HG03442 (cell line): ENCODE measurements around the gene SLC7A6OS.

Experiments
- ATAC-seq: cut with Tn5 transposase; IDR thresholded peaks from one replicate; pipeline ENCODE4 v1.9.1; 2021; ENCODE audit warnings: mild to moderate bottlenecking, moderate library complexity; ENCODE audit not compliant: unreplicated experiment

SLC7A6OS gene

DNA sequence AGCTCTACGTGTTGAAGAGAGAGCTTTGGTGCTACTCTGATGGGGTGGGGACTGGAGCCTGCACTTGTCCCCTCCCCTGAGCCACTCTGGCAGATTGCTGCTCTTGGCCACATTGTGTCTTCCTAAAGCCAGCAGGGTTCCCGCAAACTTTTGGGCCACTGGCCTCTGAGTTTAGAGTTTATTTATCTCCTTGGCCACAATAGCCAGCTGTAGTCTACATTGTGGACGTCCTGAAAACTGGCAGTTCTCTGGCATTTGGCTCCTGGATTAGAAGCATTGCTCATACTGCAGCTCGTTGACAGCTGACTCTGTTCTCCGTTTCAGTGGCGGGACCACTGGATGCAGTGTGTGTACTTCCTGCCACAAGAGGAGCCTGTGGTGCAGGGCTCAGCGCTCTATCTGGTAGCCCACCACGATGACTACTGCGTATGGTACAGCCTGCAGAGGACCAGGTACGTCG lies 34.6 kb upstream of the SLC7A6OS start:
- no peak for ATAC-seq

GRCh38 chr16:68344252-68344651 lies 33.5 kb upstream of the SLC7A6OS start:
- no peak for ATAC-seq

DNA sequence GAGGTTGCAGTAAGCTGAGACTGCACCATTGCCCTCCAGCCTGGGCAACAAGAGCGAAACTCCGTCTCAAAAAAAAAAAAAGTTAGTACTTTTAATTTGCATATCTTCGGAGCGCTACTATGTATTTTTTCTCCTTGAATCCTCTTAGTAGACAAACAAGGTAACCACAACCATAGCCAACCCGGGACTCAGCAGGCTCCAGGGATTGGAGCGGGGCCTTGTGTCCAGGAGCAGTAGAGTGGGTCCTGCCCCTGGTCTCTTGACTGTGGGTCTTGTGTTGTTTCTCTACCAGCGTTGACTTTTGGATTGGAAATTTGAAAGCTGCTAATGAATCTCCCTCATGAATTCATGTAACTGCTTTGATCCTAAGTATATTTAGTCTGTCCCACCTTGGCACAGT lies 32.4 kb upstream of the SLC7A6OS start:
- no peak for ATAC-seq

DNA sequence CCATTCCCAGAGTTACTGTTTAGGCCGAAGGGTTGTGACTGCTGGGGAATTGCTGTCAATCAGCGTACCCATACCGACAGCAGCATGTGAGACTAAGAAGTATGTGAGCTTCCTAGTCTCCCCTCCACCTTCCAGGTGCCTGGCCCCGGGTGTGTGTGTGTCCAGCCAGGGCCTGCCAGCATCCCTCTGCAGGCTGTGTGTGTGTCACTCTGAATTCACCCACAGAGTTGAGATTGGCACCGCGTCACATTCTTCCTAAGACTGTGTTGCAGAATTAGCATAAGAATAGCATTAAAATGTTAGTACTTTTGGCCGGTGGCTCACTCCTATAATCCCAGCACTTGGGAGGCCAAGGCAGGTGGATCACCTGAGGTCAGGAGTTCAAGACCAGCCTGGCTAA lies 31.9 kb upstream of the SLC7A6OS start:
- ATAC-seq: no peak

DNA sequence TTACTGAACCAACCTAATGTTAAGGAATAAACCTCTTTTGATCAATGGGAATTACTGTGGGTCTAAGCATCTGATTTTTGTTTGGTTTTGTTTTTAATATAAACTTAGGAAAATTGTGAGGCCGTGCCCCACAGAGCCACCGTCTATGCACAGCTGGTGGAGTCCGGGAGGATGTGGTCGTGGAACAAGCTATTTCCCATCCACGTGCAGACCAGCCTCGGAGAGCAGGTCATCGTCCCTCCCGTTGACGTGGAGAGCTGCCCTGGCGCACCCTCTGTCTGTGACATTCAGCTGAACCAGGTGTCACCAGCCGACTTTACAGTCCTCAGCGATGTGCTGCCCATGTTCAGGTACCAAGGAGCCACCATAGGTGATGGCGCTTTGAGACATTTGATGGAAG lies 28.5 kb upstream of the SLC7A6OS start:
- no peak for ATAC-seq

- no peak for ATAC-seq
Observed at GRCh38 chr16:68338326-68339119, 27.8 kb upstream of the SLC7A6OS start.

- no peak for ATAC-seq
Observed at GRCh38 chr16:68335175-68335574, 24.4 kb upstream of the SLC7A6OS start.

- ATAC-seq: no peak
Observed at GRCh38 chr16:68332411-68333121, 21.8 kb upstream of the SLC7A6OS start.

DNA sequence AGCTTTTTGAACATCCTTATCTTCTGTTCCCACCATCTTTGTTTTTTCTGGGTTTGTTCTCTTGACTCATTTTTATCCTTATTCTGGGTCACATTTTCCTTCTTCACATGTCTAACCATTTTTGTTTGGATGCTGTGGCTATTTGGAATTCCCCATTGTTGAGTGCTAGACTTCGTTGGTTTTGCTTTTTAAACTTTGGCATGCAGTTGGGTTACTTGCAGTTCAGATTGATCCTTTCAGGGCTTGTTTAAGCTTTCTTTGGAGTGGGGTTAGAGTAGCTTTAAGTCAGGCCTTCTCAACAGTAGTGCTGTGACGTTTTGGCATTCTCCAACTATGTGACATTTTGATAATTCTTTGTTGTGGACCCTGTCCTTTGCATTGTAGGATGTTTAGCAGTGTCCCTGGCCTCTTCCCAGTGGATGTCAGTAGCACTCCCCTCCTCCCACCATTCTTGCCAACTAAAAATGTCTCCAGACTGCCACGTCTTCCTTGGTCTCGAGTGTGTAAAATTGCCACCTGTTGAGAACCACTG lies 21.2 kb upstream of the SLC7A6OS start:
- no peak for ATAC-seq

GRCh38 chr16:68328860-68329390 lies 18.2 kb upstream of the SLC7A6OS start:
- no peak for ATAC-seq

DNA sequence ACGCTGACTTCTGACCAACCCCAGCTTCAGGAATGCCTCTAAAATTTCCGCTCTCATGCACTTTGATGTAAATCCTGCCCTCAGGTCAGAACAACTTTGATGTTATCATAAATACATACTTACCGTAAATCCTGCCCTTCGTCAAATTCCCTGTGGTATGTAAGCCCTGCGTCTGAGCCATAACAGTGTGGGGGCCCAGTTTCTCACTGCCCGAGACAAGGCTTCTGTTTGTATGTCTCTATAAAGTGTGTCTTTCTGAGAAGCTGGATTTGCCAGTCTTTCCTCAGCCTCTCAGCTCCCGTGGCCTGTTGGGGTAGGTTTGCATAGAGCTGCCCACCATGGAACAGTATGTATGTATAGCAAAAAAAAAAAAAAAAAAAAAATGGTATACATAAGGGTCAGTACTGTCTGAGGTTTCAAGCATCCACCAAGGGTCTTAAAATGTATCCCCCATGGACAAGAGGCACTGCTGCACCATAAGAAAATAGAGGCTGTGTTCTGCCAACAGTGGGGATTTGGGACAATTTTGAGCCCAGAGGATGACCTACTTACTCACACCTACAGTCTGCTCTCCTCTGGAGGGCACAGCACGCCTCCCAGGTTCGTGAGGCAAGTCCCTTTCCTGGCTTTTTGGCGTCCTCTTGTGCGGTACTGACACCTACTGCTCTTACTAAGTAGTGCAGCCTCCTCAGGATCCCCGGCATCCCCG lies 17.6 kb upstream of the SLC7A6OS start:
- ATAC-seq: peak; percentile 72

DNA sequence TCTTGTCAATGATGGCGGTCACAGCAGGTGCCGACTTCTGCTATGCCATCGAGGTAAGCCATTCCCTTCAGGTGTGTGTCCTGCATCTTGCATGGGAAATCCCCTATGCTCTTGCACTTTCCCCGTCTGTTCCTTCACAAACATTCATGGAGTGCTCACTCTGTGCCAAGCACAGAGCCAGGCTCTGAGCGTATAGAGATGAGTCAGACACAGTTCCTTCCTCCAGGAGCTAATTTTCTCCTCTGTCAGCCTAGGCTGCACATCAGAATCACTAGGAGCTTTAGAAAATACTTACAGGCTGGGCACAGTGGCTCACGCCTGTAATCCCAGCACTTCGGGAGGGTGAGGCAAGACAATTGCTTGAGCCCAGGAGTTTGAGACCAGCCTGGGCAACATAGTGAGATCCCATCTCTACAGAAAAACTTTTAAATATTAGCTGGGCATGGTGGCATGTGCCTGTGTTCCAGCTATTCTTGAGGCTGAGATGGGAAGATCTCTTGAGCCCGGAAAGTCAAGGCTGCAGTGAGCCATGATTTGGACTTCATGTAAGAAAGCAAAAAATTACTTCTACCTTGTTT lies 14.1 kb upstream of the SLC7A6OS start:
- no peak for ATAC-seq

DNA sequence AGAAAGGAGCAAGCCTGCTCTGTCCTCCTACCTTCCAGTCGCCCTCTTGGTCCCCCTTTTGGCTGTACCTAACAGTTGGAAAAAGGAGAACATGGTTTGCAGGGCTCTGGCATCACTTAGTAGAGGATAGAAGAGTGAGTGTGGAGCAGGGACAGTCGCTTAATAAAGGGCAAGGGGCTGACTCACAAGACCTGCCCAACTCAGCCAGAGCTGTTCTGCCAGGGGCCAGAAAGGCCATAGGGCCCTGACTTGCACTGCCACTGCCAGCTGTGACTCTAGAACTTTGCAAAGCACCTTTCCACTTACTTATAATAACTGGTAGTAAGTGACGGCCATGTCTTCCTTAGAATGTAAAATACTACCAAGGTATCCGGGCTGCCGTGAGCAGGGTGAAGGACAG lies 13.6 kb upstream of the SLC7A6OS start:
- no peak for ATAC-seq

DNA sequence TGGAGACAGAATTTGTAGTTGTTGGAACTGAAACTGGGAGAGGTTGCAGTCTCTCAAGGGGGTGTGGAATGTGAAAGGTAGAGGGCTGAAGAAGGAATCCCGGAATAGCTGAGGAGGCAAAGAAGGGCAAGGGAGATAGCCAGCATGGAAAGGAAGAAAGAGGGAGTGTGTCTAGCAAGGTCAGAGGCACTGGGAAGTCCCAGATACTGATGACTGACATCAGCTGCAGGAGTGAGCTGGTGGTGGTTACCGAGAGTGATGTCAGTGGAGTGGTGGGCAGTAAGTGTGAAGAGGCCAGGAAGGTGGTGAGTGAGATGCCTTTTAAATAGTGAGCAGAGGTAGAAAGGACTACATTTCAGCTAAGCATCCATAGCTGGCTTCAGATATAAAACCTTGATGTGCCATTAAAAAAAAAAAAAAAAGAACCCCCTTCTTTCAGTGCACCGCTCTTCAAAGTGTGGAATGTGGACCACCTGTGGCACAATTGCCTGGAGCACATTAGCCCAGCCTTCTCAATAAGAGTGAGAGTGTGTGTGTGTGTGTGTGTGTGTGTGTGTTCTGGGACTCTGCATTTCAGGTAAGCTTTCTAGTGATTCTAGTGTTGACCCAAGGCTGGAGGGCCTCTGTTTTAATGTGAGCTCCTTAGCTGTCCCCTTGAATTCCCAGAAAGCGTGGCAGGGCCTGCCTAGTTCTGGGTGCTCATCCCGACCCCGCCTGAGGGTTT lies 8.6 kb upstream of the SLC7A6OS start:
- ATAC-seq: peak; percentile 61

DNA sequence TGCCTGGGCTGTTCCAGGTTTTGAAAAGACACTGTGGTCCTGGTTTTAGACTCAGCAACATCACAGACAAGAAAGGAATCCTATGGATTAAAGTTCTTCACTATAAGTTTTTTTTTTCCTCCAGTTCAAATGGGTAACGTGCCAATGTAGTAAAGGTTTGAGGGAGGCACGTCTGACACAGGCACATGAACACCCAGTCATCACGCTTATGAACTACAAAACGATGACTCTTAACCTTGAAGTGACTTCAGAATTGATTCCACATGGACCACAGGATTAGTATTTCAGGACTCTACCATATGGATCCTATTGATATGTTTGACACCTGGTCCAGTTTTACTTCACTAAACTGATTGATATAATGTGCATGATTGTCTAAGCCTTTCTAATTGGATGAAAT lies 2.4 kb upstream of the SLC7A6OS start:
- ATAC-seq: no peak

DNA sequence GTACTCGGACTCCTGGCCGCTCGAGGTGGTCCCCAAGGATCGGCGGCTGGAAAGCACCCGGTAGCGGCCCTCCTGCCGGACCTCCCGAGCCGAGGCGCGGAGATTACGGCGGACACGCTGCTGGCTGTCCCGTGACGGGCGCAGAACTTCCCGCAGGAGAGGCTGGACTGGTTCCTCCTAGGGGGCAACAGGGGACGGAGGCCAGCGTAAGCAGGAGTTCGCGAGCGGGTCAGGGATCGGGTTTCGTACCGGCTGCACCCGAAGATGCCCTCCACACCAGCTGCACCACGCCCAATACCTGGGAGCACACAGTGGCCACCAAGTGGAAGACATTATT lies 341 bp downstream of the SLC7A6OS start:
- peak; percentile 15 for ATAC-seq

GRCh38 chr16:68309799-68310198 lies 947 bp downstream of the SLC7A6OS start:
- ATAC-seq: no peak

- ATAC-seq: no peak
Observed at GRCh38 chr16:68306633-68307032, 4.1 kb downstream of the SLC7A6OS start.

DNA sequence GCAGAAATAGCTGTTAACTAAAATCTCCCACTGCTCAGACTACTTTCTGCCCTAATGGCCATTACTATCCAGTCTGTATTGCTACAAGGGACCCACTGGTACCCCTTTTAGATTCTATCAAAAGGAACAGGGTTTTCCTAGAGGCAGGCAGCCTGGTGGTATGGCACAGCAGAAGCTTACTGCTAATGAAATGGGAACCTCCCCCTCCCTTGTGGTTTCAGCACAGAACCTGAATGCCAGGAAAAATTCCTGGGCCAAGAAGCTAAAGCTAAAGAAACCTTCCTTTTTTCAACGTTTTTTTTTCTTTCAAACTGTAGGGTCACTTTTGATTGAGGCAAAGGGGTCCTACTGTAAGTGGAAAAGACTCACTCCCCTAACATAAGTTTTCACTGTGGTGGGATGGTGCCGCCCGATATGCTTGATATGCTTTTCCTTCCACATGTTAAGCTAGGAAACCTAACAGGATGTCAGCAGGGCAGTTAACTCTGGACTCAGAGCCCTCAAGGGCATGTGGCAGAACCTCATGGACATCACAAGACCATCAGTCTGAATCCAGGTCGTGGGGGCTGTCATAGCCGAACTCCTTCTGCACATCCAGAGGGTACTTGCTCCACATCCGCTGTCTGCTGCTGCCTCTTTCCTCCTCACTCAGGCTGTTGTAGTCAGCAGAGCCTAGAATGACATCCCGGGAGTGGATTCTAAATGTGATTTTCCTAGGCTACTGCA lies 9.8 kb downstream of the SLC7A6OS start:
- ATAC-seq: no peak
